ENCODE results near the gene CEBPB. TPM values are rescaled to one million over a fixed set of nuclear protein-coding genes. Genes with fewer than 3 reads are reported as not detected.

Gene CEBPB
- total RNA-seq, 1 donor from 2014 or later, result 87.4 TPM

- DNase-seq (ENCODE audit: low spot score), result no peak
Measured at GRCh38 chr20:50227506-50227905, 36.9 kb downstream of the CEBPB start.

GRCh38 chr20:50229156-50229607 lies 38.6 kb downstream of the CEBPB start:
- DNase-seq (ENCODE audit: low spot score), result no peak

GRCh38 chr20:50230184-50230583 lies 39.6 kb downstream of the CEBPB start:
- DNase-seq (ENCODE audit: low spot score), result no peak

- no peak for DNase-seq (ENCODE audit: low spot score)
Measured at GRCh38 chr20:50230871-50231560, 40.4 kb downstream of the CEBPB start.

GRCh38 chr20:50231854-50232253 lies 41.2 kb downstream of the CEBPB start:
- DNase-seq (ENCODE audit: low spot score), result no peak

- DNase-seq (ENCODE audit: low spot score), result no peak
Measured at GRCh38 chr20:50232651-50233324, 42.2 kb downstream of the CEBPB start.

DNA sequence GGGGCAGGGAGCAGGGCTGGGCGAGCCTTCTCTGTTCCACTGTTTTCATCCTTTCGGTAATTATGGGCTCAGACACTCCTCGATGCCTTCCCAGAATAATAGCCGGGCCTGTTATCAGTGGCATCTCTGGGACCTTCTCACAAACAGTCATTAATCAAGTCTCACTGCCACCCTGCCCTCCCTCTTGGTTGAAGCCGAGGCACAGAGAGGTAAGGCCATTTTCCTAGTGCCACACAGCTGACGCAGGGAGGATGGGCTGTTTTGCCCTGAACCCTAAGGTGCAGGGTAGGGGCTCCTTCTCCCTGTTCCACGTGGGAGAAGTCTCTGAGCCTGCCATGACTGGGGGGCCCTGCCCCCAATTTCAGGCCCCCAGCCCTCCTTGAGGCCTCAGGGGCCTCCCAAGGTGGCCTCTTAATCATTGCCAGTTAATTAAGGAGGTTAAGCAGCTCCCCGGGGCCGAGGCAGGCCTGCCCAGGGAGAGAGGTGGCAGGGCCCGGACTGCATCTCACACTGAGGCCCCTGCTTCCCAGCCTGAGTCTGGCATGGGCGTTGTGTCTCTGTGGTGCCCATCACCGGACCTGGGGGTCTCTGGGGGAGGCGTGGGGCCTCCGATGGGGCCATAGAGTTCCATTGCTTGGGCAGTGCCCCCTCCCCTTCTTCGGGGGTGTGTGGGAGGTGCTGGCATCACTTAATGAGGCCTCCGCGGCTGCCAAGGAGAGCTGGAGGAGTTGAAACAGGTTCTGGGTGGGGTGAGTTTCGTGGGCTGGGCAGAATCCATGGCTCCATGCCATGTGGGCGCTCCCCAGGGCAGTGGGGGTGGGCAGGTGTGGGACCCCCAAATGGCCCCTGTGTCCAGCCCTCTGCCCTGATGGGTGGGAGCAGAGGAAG lies 42.9 kb downstream of the CEBPB start:
- no peak for DNase-seq (ENCODE audit: low spot score)

- no peak for DNase-seq (ENCODE audit: low spot score)
Measured at GRCh38 chr20:50234288-50234687, 43.7 kb downstream of the CEBPB start.

DNA sequence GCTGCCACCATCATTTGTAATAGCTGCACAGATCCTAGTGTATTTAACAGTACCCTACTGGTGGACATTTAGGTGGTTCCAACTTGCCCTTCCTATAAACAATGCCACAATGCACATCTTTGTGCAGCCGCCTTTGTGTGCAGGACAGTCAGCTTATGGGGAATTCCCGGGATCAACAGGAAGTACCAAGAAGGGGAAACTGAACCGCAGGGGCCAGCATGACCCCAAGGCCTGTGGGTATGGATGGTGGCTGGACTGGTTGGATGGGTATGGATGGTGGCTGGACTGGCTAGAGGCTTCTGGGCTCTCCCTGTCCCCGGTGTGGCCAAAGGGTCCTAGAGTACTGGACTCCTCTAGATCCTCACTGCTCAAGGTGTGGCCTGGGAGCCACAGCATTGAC lies 46.7 kb downstream of the CEBPB start:
- DNase-seq (ENCODE audit: low spot score), result no peak

DNA sequence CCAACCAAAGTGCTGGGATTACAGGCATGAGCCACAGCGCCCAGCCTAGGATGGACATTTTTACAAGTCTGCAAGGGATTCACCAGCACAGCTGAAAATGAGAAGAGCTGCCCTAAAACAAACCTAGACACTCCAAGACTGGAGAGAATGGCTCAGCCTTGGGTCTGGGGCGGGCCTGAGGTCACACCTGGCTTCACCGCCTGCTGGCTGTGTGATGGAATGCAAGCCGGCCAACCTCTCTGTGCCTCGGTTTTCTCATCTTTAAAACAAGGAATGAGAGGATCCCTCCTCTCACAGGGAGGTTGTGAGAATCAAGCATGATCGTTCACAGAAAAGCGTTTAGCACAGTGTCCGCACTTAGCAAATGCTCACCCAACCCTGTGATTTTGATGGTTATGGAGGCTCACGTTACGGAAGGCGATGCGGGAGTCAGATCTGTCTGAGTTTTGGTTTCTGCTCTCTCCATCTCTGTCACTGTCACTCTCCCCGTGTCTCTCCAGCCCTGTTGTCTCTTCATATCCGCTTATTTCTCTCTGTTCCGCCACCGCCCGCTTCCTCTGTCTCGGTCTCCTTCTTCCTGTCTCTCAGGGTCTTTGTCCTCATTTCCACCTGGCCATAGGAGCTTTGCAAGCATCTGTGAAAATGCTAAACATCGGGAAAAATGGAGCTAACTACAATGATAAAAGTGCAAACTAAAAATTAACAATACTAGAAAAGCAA lies 47.6 kb downstream of the CEBPB start:
- no peak for DNase-seq (ENCODE audit: low spot score)

DNA sequence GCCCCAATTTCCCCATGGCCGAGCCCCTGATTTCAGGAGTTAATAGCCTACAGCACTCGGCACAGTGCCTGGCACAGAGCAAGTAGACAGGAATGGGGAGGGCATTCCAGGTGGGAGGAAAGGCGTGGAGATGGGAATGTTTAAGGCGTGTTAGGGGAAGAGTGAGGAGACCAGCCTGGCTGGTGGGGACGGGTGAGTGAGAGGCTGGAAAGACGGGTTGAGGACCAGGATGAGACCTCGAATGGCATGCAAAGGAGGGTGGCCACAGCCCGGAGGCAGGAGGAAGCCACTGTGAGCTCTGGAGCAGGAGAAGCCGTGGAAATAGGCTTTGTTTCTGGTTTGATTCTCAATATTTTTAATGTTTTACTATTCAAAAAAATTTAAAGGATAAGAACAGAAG lies 49.5 kb downstream of the CEBPB start:
- no peak for DNase-seq (ENCODE audit: low spot score)

- DNase-seq (ENCODE audit: low spot score), result no peak
Measured at GRCh38 chr20:50242178-50242514, 51.5 kb downstream of the CEBPB start.

Other genes starting within 250 kb of the CEBPB start
- gene SNAI1, start 207.8 kb upstream of the CEBPB start, total RNA-seq, result 3.2 TPM
- 82.6 TPM for gene UBE2V1, start 77.7 kb upstream of the CEBPB start, total RNA-seq
- gene PEDS1, start 37.1 kb upstream of the CEBPB start, total RNA-seq, result 28.6 TPM